IMR-90 (cell line): ENCODE measurements around the gene POLR2M. TPM values are rescaled to one million over a fixed set of nuclear protein-coding genes. Genes with fewer than 3 reads are reported as not detected.

Source experiments
- ATAC-seq: fragments of 200-7000 bp; cut with Tn5 transposase; 2 replicates; pipeline ENCODE4 v1.9.1; 2020; ENCODE audit warnings: low read depth, mild to moderate bottlenecking, moderate library complexity
- BruUV-seq: library from RNA; stranded (reverse); fragments of 400-500 nt; replicated peaks from 2 replicates; lab custom pipeline; 2021; lab: Mats Ljungman, UMichigan
- CTCF ChIA-PET: fragments of 300-600 bp; formaldehyde crosslinking; extraction: SDS; loops from one replicate; lab custom pipeline; 2021; ENCODE audit warnings: antibody characterized with exemption; lab: Yijun Ruan, JAX
- POLR2A ChIA-PET: fragments of 300-600 bp; sonication (Branson Sonifier 250); formaldehyde crosslinking; loops from one replicate; lab custom pipeline; 2022; ENCODE audit warnings: antibody characterized with exemption; ENCODE audit not compliant: unreplicated experiment; lab: Charles Lee
- DNase-seq: peaks from one replicate; pipeline ENCODE4 v3.0.0; 2013
- H2AFZ ChIP-seq: replicated peaks from 2 replicates; pipeline ENCODE3; 2013; ENCODE audit warnings: low read length, mild to moderate bottlenecking; ENCODE audit not compliant: poor library complexity
- H2AK5ac ChIP-seq: 2 replicates; pipeline ENCODE4 v1.6.1; 2013; ENCODE audit warnings: low read depth, low read length, inconsistent platforms
- H2AK9ac ChIP-seq: replicated peaks from 2 replicates; pipeline ENCODE3; 2013; ENCODE audit warnings: mild to moderate bottlenecking, low read depth, low read length, moderate library complexity; ENCODE audit not compliant: poor library complexity
- H2BK120ac ChIP-seq: 2 replicates; pipeline ENCODE4 v1.6.1; 2013; ENCODE audit warnings: low read depth, low read length, inconsistent platforms
- H2BK15ac ChIP-seq: 3 replicates; pipeline ENCODE4 v1.6.1; 2013; ENCODE audit warnings: low read depth, low read length, inconsistent platforms
- H2BK20ac ChIP-seq: 2 replicates; pipeline ENCODE4 v1.6.1; 2013; ENCODE audit warnings: low read depth, mild to moderate bottlenecking, inconsistent platforms, low read length, moderate library complexity
- H2BK5ac ChIP-seq: 2 replicates; pipeline ENCODE4 v1.6.1; 2013; ENCODE audit warnings: mild to moderate bottlenecking, low read depth, low read length, inconsistent platforms; ENCODE audit not compliant: poor library complexity, severe bottlenecking
- H3K14ac ChIP-seq: replicated peaks from 2 replicates; pipeline ENCODE4 v1.6.1; 2013; ENCODE audit warnings: low read depth, low read length, inconsistent platforms
- H3K18ac ChIP-seq: 2 replicates; pipeline ENCODE4 v1.6.1; 2013; ENCODE audit warnings: low read depth, low read length, control low read depth
- H3K23ac ChIP-seq: 2 replicates; pipeline ENCODE4 v1.6.1; 2013; ENCODE audit warnings: low read depth, low read length, inconsistent platforms
- H3K27ac ChIP-seq: 2 replicates; pipeline ENCODE4 v1.5.1; 2013; ENCODE audit warnings: mild to moderate bottlenecking, control low read depth, low read length; ENCODE audit not compliant: insufficient read depth
- H3K27me3 ChIP-seq: 2 replicates; pipeline ENCODE4 v1.6.1; 2013; ENCODE audit warnings: low read length; ENCODE audit not compliant: control insufficient read depth, insufficient read depth
- H3K36me3 ChIP-seq: 2 replicates; pipeline ENCODE4 v1.6.1; 2013; ENCODE audit warnings: low read length, mixed read lengths; ENCODE audit not compliant: control insufficient read depth, insufficient read depth
- H3K4ac ChIP-seq: 2 replicates; pipeline ENCODE4 v1.6.1; 2013; ENCODE audit warnings: low read depth, low read length, inconsistent platforms
- H3K4me1 ChIP-seq: 2 replicates; pipeline ENCODE4 v1.6.1; 2013; ENCODE audit warnings: low read length, mixed read lengths; ENCODE audit not compliant: control insufficient read depth, insufficient read depth
- H3K4me2 ChIP-seq: 2 replicates; pipeline ENCODE4 v1.6.1; 2013; ENCODE audit warnings: low read depth, mild to moderate bottlenecking, control low read depth, low read length, moderate library complexity
- H3K4me3 ChIP-seq: 2 replicates; pipeline ENCODE4 v1.5.1; 2013; ENCODE audit warnings: low read depth, mild to moderate bottlenecking, control low read depth, low read length, moderate library complexity; ENCODE audit not compliant: insufficient read depth
- H3K56ac ChIP-seq: 2 replicates; pipeline ENCODE4 v1.6.1; 2013; ENCODE audit warnings: low read length, inconsistent platforms; ENCODE audit not compliant: insufficient read depth; ENCODE audit errors: extremely low read depth
- H3K79me1 ChIP-seq, 2 experiments: 2 replicates each; pipeline ENCODE4 v1.6.1; 2013; ENCODE audit warnings: low read length in 2 of 2, inconsistent platforms in 1 of 2, low read depth in 1 of 2
- H3K9ac ChIP-seq: 2 replicates; pipeline ENCODE4 v1.6.1; 2013; ENCODE audit warnings: low read depth, low read length, control low read depth
- H3K9me1 ChIP-seq: 2 replicates; pipeline ENCODE4 v1.6.1; 2013; ENCODE audit warnings: low read length, inconsistent platforms; ENCODE audit not compliant: insufficient read depth
- H3K9me3 ChIP-seq: 2 replicates; pipeline ENCODE4 v1.6.1; 2013; ENCODE audit warnings: low read length; ENCODE audit not compliant: control insufficient read depth, insufficient read depth
- H4K20me1 ChIP-seq: 2 replicates; pipeline ENCODE4 v1.6.1; 2013; ENCODE audit warnings: low read length, inconsistent platforms; ENCODE audit not compliant: insufficient read depth
- H4K5ac ChIP-seq: 2 replicates; pipeline ENCODE4 v1.6.1; 2013; ENCODE audit warnings: mild to moderate bottlenecking, low read depth, low read length, control low read depth
- H4K8ac ChIP-seq, 2 experiments: 2 replicates each; pipeline ENCODE4 v1.6.1; 2013; ENCODE audit warnings: low read depth in 2 of 2, low read length in 2 of 2, control low read depth in 1 of 2, inconsistent platforms in 1 of 2
- H4K91ac ChIP-seq: 2 replicates; pipeline ENCODE4 v1.6.1; 2013; ENCODE audit warnings: low read depth, low read length, inconsistent platforms; ENCODE audit not compliant: insufficient read depth
- BHLHE40 ChIP-seq: fragments of 150-350 bp; IDR thresholded peaks from 2 replicates; pipeline ENCODE4 v1.6.1; 2016; ENCODE audit warnings: mild to moderate bottlenecking, low read depth, low read length
- CEBPB ChIP-seq: IDR thresholded peaks from 2 replicates; pipeline ENCODE4 v1.6.1; 2012; ENCODE audit warnings: low read depth, low read length, improper control_type of control experiment
- CTCF ChIP-seq: conservative IDR thresholded peaks from 2 replicates; pipeline ENCODE4 v1.5.1; 2012; ENCODE audit warnings: mild to moderate bottlenecking, low read depth, low read length, improper control_type of control experiment
- ELK1 ChIP-seq: fragments of 150-350 bp; IDR thresholded peaks from 2 replicates; pipeline ENCODE4 v1.6.1; 2016; ENCODE audit warnings: low read depth, mild to moderate bottlenecking, low read length, moderate library complexity, borderline replicate concordance
- FOS ChIP-seq: fragments of 150-350 bp; IDR thresholded peaks from 2 replicates; pipeline ENCODE4 v1.6.1; 2016; ENCODE audit warnings: low read depth, low read length
- MAFK ChIP-seq: IDR thresholded peaks from 2 replicates; pipeline ENCODE4 v1.6.1; 2012; ENCODE audit warnings: low read depth, low read length, improper control_type of control experiment
- MAZ ChIP-seq: IDR thresholded peaks from 2 replicates; pipeline ENCODE4 v1.6.1; 2012; ENCODE audit warnings: low read depth, mild to moderate bottlenecking, low read length, improper control_type of control experiment, moderate library complexity, borderline replicate concordance
- NFE2L2 ChIP-seq: fragments of 150-350 bp; IDR thresholded peaks from 2 replicates; pipeline ENCODE4 v1.6.1; 2016; ENCODE audit warnings: low read depth, mild to moderate bottlenecking, low read length
- POLR2A ChIP-seq: IDR thresholded peaks from 2 replicates; pipeline ENCODE4 v1.6.1; 2012; ENCODE audit warnings: mild to moderate bottlenecking, low read depth, low read length
- RAD21 ChIP-seq: IDR thresholded peaks from 2 replicates; pipeline ENCODE4 v1.6.1; 2012; ENCODE audit warnings: low read length, improper control_type of control experiment
- RCOR1 ChIP-seq: IDR thresholded peaks from 2 replicates; pipeline ENCODE4 v1.6.1; 2012; ENCODE audit warnings: mild to moderate bottlenecking, low read length, improper control_type of control experiment; ENCODE audit not compliant: insufficient replicate concordance
- RFX5 ChIP-seq: IDR thresholded peaks from 2 replicates; pipeline ENCODE4 v1.8.0; 2012; ENCODE audit warnings: low read depth, mild to moderate bottlenecking, low read length, moderate library complexity
- SMC3 ChIP-seq: fragments of 150-350 bp; IDR thresholded peaks from 2 replicates; pipeline ENCODE4 v1.6.1; 2016; ENCODE audit warnings: low read depth, mild to moderate bottlenecking, antibody characterized with exemption, low read length, moderate library complexity
- WGBS, 2 experiments: methylation state at CpG; one replicate each; pipeline versions ENCODE4 v1.1.5 to v1.1.7; 2013; ENCODE audit warnings: missing lambda C conversion rate in 2 of 2; ENCODE audit not compliant: insufficient read length in 1 of 2; ENCODE audit errors: extremely low coverage in 2 of 2; 5-methylcytosine and 5-hydroxymethylcytosine counted together
- dilution Hi-C: fragments of 300-500 bp; cut with HindIII; formaldehyde crosslinking; loops from one replicate; pipeline ENCODE4 v1.14.3; 2018; ENCODE audit warnings: low sequenced_read_pairs; ENCODE audit not compliant: unreplicated experiment
- in situ Hi-C: fragments of 300-500 bp; cut with MboI; formaldehyde crosslinking; loops from 3 replicates; pipeline ENCODE4 v1.14.3; 2019; ENCODE audit warnings: low sequenced_read_pairs, inconsistent platforms, mixed read lengths
- intact Hi-C: fragments of 100-400 bp; cut with micrococcal nuclease; formaldehyde crosslinking; loops from 2 replicates; pipeline ENCODE4 v1.10.0; 2022
- polyA plus RNA-seq, 3 experiments: library from polyadenylated mRNA; depleted of rRNA; stranded (reverse); fragments of >200 nt; gene quantifications; 2 replicates each; pipeline ENCODE4 v1.2.3, GENCODE V29; 2012; ENCODE audit warnings: low replicate concordance in 1 of 3
- total RNA-seq: library from RNA; depleted of rRNA; stranded (reverse); fragments of >200 nt; gene quantifications from 2 replicates; pipeline ENCODE4 v1.2.3, GENCODE V29; 2012
- TF ChIP-seq, protein P1 (sequence below): fragments of 150-350 bp; IDR thresholded peaks from 2 replicates; pipeline ENCODE4 v1.6.1; 2017; ENCODE audit warnings: mild to moderate bottlenecking, antibody characterized with exemption, low read length, low read depth

The POLR2M gene
- total and polyA plus RNA-seq, 2 of the 4 experiments (the other 2 are of a cell fraction) = 60.8 to 117 TPM

DNA sequence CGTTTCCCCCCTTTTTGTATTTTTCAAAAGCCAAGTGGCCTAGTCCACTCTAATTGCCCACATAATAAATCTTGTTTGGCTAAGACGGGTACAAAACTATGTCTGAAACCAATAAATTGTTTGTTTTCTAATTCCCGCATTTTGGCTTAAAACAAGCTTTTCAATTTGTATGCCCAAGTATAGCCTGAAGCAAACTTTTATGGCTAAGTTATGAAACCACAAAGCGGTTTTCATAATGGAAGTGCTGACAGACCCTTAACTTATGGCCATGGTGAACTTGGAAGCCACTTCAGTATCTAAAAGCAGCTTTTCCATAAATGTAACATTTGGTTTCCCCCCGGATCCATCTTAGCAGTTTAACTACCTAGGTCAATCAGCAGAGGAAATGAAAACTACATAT, 29.9 kb upstream of the POLR2M start:
- H3K9me3 ChIP-seq = no peaks in the 10 kb centered on the region
- dilution Hi-C loops = no loop called here
- H3K4me2 ChIP-seq = no peak overlapping the region

More for the DNA sequence above, 29.9 kb upstream of the POLR2M start:
- ChIA-PET CTCF (interaction anchor here (0.7 to 1.2 kb wide), 3 partner anchors 9 to 184 kb away, joined by 3 to 4 read pairs (median 3); no protein-coding TSS in a partner anchor), POLR2A (no interaction called here)
- Histone ChIP-seq H3K36me3 (no peaks in the 10 kb centered on the region), H3K27me3 (peaks cover 7% of the 10 kb centered on the region), H3K56ac (no peak overlapping the region), H4K5ac (no peak overlapping the region), H3K4me1 (no peaks in the 10 kb centered on the region), H2BK5ac (no peak overlapping the region), H2BK120ac (no peak overlapping the region), H2AK9ac (no peak overlapping the region), H2BK20ac (no peak overlapping the region), H2AFZ (no peak overlapping the region), H4K20me1 (no peaks in the 10 kb centered on the region), H3K9me1 (no peaks in the 10 kb centered on the region), H2AK5ac (no peak overlapping the region), H3K27ac (no peak overlapping the region), H4K8ac (no peak overlapping the region), H3K4me3 (no peak overlapping the region), H3K14ac (no peak overlapping the region), H3K79me1 (no peaks in the 10 kb centered on the region), H2BK15ac (no peak overlapping the region), H3K9ac (no peak overlapping the region), H3K4ac (no peak overlapping the region), H3K23ac (no peak overlapping the region), H3K18ac (no peak overlapping the region), H4K91ac (no peak overlapping the region)
- no peak for DNase-seq
- no TSS peak for BruUV-seq
- no peak for TF ChIP-seq FOS
- TF ChIP-seq CTCF = no peak
- TF ChIP-seq, protein P1, sequence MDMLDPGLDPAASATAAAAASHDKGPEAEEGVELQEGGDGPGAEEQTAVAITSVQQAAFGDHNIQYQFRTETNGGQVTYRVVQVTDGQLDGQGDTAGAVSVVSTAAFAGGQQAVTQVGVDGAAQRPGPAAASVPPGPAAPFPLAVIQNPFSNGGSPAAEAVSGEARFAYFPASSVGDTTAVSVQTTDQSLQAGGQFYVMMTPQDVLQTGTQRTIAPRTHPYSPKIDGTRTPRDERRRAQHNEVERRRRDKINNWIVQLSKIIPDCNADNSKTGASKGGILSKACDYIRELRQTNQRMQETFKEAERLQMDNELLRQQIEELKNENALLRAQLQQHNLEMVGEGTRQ = no peak
- TF ChIP-seq SMC3 = no peak
- no peak for TF ChIP-seq POLR2A
- no peak for TF ChIP-seq RFX5
- no peak for TF ChIP-seq NFE2L2
- no peak for TF ChIP-seq ELK1
- no peak for TF ChIP-seq BHLHE40
- no peak for TF ChIP-seq MAZ
- no peak for TF ChIP-seq MAFK
- no peak for TF ChIP-seq RAD21
- no peak for TF ChIP-seq CEBPB
- TF ChIP-seq RCOR1 = no peak
- in situ Hi-C loops = no loop called here
- ATAC-seq = no peak
- 84% methylated on average over 4 of the region's 5 CpGs; no CpG with 5 or more reads in 1 of the 2 experiments for whole genome bisulfite sequencing, 2 experiments
- intact Hi-C loops = no loop called here
